Stimulated activated CD8-positive, alpha-beta memory T cell treated with anti-CD3 and anti-CD28 coated beads, Interleukin-7, amount 100 ng/mL, for 24 hours (primary cell): ENCODE data around the gene TTC16.

Source experiments
- DNase-seq: peaks from one replicate; pipeline ENCODE4 v3.0.0-alpha.2; 2020; ENCODE audit warnings: low read depth

Gene TTC16

GRCh38 chr9:127720031-127720864 is 4.4 kb downstream of the TTC16 start:
- DNase-seq, result no peak

- no peak for DNase-seq
Measured at GRCh38 chr9:127720865-127721227, 5.0 kb downstream of the TTC16 start.

- DNase-seq, result no peak
Measured at GRCh38 chr9:127721391-127721821, 5.5 kb downstream of the TTC16 start.

- no peak for DNase-seq
Measured at GRCh38 chr9:127722055-127722745, 6.3 kb downstream of the TTC16 start.

GRCh38 chr9:127723013-127723412 is 7.1 kb downstream of the TTC16 start:
- no peak for DNase-seq

GRCh38 chr9:127723444-127723843 is 7.6 kb downstream of the TTC16 start:
- DNase-seq, result no peak

GRCh38 chr9:127724012-127724411 is 8.1 kb downstream of the TTC16 start:
- no peak for DNase-seq

- no peak for DNase-seq
Measured at GRCh38 chr9:127726871-127727270, 11.0 kb downstream of the TTC16 start.

- DNase-seq, result no peak
Measured at GRCh38 chr9:127728808-127729207, 12.9 kb downstream of the TTC16 start.

- no peak for DNase-seq
Measured at GRCh38 chr9:127729522-127730256, 13.8 kb downstream of the TTC16 start.

GRCh38 chr9:127730262-127730661 is 14.4 kb downstream of the TTC16 start:
- no peak for DNase-seq

- no peak for DNase-seq
Measured at GRCh38 chr9:127730799-127731410, 15.0 kb downstream of the TTC16 start.

GRCh38 chr9:127731938-127732337 is 16.1 kb downstream of the TTC16 start:
- no peak for DNase-seq

GRCh38 chr9:127732444-127732843 is 16.6 kb downstream of the TTC16 start:
- no peak for DNase-seq

GRCh38 chr9:127733614-127734013 is 17.7 kb downstream of the TTC16 start:
- no peak for DNase-seq

- DNase-seq, result no peak
Measured at GRCh38 chr9:127734247-127734746, 18.4 kb downstream of the TTC16 start.

GRCh38 chr9:127734747-127735529 is 19.1 kb downstream of the TTC16 start, which contains the start of gene TOR2A:
TOR2A (minus strand) TSS chr9:127735294; CDS start chr9:127735270, 24 bp downstream.
- DNase-seq, result peak; percentile 96

GRCh38 chr9:127735530-127736185 is 19.8 kb downstream of the TTC16 start:
- no peak for DNase-seq

GRCh38 chr9:127738666-127739065 is 22.8 kb downstream of the TTC16 start:
- no peak for DNase-seq

- no peak for DNase-seq
Measured at GRCh38 chr9:127739614-127740330, 23.9 kb downstream of the TTC16 start.
